ENCODE measurements around the gene EPN3.

Gene EPN3

DNA sequence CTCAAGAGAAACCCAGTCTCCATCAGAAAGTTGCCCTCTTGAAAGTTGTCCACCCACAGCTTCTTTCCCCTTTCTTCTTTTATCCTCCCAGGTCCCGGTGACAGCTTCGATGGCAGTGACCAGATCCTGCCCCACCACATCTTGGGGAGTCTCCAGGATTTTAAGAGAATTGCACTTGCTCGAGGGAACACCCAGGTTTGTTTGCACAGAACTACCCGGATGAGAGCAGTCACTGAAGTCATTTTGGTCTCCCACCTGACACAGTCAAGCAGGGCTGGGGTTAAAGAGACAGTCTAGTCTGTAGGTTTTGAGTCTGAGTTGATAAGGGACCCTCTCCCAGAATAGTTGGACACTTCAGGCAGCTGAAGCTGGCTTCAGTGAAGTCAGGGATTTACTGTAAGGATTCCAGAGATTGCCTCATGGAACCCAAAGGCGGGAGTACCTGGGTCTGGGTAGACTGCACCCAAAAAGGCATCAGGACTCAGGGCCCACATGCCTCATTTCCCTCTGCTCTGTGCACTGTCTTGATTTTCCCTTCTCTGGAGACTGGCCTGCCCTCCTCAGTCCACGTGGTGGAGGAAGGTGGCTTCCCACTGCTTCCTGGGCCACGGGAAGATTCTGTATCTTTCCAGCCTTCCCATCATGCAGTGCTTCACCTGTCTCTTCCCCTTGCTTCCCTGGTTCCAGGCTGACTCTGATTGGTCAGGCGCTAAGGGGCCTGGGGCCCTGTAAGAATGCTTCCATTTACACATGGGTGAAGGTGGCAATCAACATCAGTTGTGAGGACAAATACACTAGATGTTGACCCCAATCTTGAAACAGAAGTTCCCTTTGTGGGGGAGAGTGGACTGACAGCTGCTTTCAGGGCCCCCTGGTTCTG is 14.8 kb upstream of the EPN3 start:
- TF ChIP-seq, protein P1, sequence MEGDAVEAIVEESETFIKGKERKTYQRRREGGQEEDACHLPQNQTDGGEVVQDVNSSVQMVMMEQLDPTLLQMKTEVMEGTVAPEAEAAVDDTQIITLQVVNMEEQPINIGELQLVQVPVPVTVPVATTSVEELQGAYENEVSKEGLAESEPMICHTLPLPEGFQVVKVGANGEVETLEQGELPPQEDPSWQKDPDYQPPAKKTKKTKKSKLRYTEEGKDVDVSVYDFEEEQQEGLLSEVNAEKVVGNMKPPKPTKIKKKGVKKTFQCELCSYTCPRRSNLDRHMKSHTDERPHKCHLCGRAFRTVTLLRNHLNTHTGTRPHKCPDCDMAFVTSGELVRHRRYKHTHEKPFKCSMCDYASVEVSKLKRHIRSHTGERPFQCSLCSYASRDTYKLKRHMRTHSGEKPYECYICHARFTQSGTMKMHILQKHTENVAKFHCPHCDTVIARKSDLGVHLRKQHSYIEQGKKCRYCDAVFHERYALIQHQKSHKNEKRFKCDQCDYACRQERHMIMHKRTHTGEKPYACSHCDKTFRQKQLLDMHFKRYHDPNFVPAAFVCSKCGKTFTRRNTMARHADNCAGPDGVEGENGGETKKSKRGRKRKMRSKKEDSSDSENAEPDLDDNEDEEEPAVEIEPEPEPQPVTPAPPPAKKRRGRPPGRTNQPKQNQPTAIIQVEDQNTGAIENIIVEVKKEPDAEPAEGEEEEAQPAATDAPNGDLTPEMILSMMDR (IDR thresholded peaks at IDR 0.05; ENCODE audit: low read depth, low read length, missing control alignments): no peak
- DNase-seq (ENCODE audit: extremely low read depth, low read depth): no peak
- no peak overlapping the region for H3K4me3 ChIP-seq (replicated peaks; ENCODE audit: low read depth, low read length)

- no peak for DNase-seq (ENCODE audit: extremely low read depth, low read depth)
- H3K4me3 ChIP-seq (replicated peaks; ENCODE audit: low read depth, low read length): no peak overlapping the region
- TF ChIP-seq, protein P1 (IDR thresholded peaks at IDR 0.05; ENCODE audit: low read depth, low read length, missing control alignments): no peak
These were observed 14.0 kb upstream of the EPN3 start for GRCh38 chr17:50518384-50519023.

DNA sequence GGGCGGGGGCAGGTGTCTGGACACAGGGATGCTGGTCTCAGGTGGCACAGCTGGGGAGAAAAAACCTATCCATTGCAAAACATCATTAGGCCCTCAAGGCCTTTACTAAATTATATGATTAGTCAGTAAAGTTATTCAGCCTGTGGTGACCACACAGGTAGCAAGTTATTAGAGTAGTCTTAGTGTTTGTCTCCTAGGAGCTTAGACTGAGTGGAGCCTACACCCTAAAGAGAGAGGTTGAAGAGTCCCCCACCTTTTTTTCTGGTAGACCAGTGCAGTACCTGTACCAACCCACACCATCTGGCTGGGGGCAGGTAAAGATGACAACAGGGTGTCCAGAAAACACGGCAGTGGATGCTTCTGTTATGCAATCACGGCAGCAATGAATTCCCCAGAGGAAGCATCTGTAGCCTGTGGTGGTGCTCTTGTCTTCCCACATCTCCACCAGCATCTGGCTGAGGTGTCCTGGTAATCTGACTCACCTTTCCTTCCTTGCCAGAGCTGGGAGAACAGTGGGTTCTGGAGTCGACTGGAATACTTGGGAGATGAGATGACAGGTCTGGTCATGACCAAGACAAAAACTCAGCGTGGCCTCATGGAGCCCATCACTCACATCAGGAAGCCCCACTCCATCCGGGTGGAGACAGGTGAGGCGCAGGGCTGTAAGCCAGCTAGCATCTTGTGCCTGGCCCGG is 13.2 kb upstream of the EPN3 start:
- no peak for DNase-seq (ENCODE audit: extremely low read depth, low read depth)
- no peak overlapping the region for H3K4me3 ChIP-seq (replicated peaks; ENCODE audit: low read depth, low read length)

GRCh38 chr17:50520483-50520882 is 12.1 kb upstream of the EPN3 start:
- TF ChIP-seq, protein P1 (IDR thresholded peaks at IDR 0.05; ENCODE audit: low read depth, low read length, missing control alignments): no peak
- no peak overlapping the region for H3K4me3 ChIP-seq (replicated peaks; ENCODE audit: low read depth, low read length)
- no peak for DNase-seq (ENCODE audit: extremely low read depth, low read depth)

More for the DNA sequence above, 13.2 kb upstream of the EPN3 start:
- TF ChIP-seq, protein P1 (IDR thresholded peaks at IDR 0.05; ENCODE audit: low read depth, low read length, missing control alignments): no peak

- no peak for DNase-seq (ENCODE audit: extremely low read depth, low read depth)
- H3K4me3 ChIP-seq (replicated peaks; ENCODE audit: low read depth, low read length): no peak overlapping the region
- TF ChIP-seq, protein P1 (IDR thresholded peaks at IDR 0.05; ENCODE audit: low read depth, low read length, missing control alignments): no peak
These were observed 11.0 kb upstream of the EPN3 start for GRCh38 chr17:50521514-50521913.

DNA sequence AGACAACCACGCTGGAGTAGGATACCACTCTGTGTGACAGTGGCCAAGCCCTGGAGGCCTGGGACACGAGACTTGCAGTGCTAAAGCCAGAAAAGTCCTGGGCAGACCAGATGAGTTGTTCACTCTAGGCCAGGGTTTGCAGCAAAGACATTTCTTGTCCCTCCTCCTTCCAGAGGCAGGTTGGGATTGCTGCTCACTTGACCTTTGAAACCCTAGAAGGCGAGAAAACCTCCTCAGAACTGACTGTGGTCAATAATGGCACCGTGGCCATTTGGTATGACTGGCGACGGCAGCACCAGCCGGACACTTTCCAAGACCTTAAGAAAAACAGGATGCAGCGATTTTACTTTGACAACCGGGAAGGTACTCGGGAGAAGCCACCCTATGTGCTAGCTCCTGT is 9.8 kb upstream of the EPN3 start:
- TF ChIP-seq, protein P1 (IDR thresholded peaks at IDR 0.05; ENCODE audit: low read depth, low read length, missing control alignments): no peak
- DNase-seq (ENCODE audit: extremely low read depth, low read depth): no peak
- H3K4me3 ChIP-seq (replicated peaks; ENCODE audit: low read depth, low read length): no peak overlapping the region

Measured in HFF-Myc (cell line).